Measurements from ENCODE around the gene ZCCHC14.
A peak's percentile ranks its signal among the peaks of the same experiment; 100 is the strongest.

The ZCCHC14 gene

GRCh38 chr16:87423429-87423828 lies 69.4 kb downstream of the ZCCHC14 start:
- DNase-seq, result no peak

- no peak for DNase-seq
Observed at GRCh38 chr16:87422106-87422505, 70.7 kb downstream of the ZCCHC14 start.

DNA sequence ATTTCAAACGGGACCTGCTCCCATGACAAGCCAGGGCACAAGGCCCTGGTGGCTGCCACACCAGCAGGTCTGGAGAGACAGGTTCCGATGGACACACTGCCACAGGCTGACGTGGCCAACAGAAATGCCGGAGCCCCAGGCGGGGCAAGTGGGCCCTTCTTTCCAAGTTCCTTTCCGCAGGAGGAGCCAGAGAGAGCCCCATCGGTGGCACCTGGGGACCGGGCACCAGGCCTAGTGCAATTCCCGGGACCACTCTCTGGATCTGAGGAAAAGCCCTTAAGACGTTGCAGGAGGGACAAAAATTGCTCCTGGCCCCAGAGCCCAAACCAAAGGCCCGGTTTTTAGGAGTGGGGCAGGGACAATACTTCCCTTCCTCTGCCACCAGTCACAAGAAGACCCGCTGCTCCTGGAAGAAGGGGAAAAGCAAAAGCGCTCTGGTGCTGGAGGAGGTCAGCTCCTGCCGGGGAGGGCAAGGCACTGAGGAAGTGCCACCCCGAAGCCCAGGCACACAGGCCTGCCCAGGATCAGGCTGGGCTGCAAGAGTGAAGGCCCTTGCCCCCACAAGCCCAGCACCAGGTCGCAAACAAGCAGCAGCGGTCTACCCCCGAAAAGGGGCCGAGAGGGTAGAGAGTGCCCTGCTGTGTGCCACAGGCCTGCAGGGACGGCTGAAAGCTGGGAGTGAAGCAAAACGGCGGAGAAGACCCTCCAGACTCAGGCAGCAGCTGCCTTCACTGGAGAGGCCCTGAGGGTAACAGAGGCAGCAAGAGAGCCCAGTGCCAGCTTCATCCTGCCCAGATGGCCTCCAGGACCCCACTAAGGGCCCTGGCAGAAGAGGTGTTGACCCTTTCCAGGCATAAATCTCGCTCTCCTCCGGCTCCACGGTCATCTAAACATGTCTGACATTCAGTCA lies 71.6 kb downstream of the ZCCHC14 start:
- no peak for DNase-seq

DNA sequence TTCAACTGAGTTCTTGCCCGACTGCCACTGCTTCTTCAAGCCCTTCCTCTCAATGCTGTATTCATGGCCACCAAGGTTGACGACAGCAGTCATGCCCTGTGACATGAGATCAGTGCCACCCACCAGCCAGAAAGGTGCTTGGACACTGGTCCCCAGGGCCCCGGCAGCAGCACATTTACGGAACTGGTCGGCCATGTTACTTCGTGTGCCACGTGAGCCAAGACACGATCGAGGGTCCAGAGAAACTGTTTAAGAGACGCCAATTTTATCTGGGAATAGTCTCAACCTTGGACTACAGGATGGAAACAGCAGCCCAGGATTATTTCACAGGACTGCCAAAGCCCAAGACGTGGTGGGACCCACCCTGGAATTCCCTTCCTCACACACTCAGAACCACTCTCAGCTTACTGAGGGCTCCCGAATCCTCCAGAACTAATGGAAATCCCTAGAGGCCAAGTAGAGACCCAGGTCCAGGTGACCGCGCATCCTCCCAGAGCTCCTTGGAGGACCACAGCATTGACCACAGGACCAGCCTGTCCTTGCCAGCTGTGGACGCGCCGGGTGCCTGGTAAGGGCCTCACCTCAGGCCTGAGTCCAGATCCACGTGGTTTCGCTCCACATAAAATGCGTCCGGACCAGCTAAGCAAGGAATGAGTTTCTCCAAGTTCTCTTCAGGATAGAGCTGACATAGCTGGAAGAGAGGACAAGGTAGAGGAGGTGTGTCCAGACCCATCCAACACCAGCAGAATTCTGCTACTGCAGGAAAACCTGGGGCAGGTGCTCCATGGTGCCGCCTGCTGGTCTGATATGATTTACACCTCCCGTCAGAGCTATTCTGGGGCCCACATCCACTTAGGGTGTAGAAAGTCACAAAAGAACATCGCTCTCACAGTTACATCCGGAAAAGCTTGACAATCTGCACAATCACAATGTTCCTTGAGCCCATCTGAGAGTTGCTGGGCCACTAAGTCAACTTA lies 72.5 kb downstream of the ZCCHC14 start:
- no peak for DNase-seq

DNA sequence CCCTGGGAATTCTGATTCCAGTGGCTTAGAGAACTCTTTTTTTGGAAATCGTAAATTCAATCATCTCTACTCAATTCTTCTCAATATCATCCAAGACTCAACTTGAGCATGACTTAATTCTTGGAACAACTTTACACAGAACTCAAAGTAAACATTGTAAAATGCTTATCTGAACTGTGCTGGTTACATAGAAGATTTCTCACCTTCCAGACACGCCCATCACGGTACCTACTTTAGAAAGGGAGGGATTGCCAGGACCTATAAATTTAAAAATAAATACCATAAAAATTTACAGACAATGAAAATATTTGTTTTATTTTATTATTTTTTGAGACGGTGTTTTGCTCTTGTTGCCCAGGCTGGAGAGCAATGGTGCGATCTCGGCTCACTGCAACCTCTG lies 74.2 kb downstream of the ZCCHC14 start:
- DNase-seq, result no peak

GRCh38 chr16:87418216-87418615 lies 74.6 kb downstream of the ZCCHC14 start:
- no peak for DNase-seq

DNA sequence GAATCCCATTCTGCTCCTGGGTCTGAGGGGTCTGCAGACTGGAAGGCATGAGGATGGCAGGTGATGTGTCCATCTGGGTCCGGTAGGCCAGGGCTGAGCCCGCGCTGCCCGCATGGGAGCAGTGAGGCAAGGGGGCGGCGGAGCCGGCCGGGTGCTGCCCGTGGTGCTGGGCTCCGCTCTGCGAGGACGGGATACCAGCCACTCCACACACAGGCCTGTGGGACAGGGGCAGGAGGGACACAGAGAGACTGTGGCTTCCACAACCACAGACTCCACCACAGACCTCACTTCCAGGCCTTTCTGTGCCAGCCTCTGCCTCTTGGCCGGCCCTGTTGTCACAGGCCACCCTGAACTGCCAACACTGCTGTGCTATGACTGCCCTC lies 75.3 kb downstream of the ZCCHC14 start:
- no peak for DNase-seq

- peak in 1 of 3 experiments; percentile 7 for DNase-seq
Observed at GRCh38 chr16:87416826-87417527, 75.8 kb downstream of the ZCCHC14 start.

DNA sequence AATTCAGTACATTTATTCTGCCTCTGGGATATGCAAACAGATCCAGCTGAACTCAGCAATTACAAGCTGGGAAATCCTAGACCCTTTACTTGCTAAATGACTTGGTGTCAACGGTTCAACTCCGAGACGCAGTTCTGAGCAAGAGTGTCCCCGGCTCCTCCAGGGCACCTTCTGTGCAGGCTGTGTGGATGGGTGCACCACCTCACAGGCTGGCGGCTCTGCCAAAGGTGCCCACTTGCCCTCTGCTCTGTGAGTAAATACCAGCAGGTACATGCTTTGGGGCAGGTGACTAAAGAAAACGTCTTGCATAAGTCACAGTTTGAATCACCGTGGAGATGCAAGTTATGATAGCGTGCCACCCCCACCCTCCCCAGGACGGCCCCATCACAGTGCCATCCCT lies 77.4 kb downstream of the ZCCHC14 start:
- DNase-seq, result no peak

DNA sequence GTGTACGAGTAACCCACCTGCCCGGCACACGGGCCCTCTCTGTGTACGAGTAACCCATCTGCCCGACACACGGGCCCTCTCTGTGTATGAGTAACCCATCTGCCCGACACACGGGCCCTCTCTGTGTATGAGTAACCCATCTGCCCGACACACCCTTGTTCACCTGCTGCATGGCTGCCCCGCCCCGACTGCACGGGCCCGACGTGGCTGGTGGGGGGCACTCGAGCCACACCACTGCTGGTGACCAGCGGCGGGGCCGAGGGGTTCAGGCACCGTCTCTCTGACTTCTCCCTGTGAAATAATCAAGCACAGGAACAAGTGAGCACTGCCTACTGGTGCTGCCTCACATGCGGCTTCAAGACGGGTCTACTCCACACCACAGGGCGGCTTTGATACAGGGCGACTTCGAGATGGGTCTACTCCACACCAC lies 78.6 kb downstream of the ZCCHC14 start:
- DNase-seq, result no peak

DNA sequence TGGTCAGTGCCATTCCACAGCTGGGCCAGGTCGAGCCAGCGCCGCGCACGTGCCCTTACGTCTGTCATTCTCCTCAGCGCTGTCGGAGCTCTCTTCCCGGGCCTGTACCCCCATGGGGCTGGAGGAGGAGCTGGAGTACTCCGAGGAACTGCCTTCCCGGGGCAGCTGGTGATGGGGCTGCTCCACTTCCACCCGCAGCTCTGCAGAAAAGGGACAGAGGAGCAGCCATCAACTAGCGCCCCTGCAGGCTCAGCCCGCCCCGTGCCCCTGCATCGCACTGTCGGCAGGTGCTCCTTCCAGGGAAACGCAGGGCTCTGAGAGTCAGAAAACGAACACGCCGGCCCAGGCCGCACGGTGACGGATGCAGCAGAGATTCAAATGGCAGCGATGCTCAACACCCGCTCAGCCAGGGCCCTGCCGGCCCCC lies 79.8 kb downstream of the ZCCHC14 start:
- no peak for DNase-seq

- DNase-seq, result no peak
Observed at GRCh38 chr16:87412371-87412995, 80.3 kb downstream of the ZCCHC14 start.

DNA sequence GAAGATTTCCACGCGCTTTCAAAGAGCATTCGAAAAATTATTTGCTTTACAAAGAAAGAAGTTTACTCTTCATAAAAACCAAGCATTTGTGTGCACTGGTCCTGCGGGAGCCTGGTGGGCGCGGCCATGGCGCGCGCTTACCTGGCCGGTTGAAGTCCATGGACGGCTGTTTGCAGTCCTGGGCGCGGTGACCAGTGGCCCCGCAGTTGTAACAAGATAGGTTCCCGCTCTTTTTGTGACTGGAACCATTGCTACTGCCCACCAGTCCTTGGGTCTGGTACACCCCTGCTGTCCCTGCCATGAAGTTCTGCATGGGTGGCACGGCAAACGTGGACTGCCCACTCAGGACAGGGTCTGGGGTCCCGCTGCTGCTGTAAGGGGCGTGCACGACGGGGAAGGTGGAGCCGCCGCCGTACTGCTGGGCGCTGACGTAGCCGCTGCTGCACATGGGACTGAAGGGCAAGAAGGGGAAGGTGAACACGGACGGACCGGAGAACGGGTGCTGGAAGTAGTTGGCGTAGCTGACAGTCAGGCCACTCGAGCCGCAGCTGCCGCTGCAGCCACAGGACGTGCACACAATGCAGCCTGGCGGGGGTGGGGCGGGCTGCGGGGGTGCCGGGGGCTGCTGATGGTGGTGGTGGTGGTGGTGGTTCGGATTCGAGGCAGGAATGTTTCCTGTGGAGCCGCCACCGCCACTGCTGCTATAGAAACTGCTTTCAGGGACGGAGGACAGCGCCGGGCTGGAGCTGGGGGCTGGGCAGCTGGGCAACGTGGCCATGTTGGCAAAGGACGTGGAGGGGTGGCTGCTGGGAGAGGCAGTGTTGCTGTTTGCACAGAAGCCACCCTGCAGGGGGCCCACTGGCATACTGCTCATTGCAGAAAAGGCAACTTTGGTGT lies 81.2 kb downstream of the ZCCHC14 start:
- peak in 1 of 3 experiments; percentile 6 for DNase-seq

DNA sequence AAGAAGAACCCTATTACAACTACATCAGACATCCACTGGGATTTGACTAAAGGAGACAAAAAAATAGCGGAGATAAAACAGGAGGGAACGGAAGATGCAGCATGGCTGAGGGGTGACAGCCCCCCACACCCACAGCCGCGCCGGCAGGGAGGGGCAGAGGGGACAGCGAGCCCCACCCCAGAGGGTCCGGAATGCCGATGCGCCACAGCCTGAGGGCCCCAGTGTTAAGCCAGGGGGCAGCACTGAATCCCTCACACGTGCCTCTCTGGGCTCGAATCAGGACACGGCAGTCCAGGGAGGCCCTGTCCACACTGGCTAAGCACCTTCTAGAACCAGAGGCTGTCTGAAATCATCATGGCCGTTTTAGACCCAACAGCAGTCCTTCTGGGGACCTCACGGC lies 81.9 kb downstream of the ZCCHC14 start:
- no peak for DNase-seq

- DNase-seq, result no peak
Observed at GRCh38 chr16:87410530-87410929, 82.3 kb downstream of the ZCCHC14 start.

DNA sequence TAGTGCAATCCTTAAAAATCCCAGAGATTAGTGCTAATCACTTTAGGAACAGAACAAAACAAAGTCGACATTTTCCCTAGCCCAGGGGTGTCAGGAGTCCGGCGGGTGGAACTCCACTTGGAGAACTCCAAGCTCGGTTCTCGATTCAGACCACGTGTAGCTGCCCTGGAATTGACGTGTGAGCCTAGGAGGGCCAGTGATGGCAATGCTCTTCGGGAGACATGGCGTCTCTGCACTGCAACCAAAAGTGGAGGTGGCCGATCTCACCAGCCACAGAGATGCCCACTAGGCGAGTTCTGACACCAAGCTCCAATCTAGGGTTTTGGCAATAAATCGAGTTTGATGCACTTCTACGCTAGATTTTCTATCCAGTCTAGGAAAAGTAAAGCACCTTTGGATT lies 83.0 kb downstream of the ZCCHC14 start:
- no peak for DNase-seq

- DNase-seq, result no peak
Observed at GRCh38 chr16:87409153-87409552, 83.7 kb downstream of the ZCCHC14 start.

DNA sequence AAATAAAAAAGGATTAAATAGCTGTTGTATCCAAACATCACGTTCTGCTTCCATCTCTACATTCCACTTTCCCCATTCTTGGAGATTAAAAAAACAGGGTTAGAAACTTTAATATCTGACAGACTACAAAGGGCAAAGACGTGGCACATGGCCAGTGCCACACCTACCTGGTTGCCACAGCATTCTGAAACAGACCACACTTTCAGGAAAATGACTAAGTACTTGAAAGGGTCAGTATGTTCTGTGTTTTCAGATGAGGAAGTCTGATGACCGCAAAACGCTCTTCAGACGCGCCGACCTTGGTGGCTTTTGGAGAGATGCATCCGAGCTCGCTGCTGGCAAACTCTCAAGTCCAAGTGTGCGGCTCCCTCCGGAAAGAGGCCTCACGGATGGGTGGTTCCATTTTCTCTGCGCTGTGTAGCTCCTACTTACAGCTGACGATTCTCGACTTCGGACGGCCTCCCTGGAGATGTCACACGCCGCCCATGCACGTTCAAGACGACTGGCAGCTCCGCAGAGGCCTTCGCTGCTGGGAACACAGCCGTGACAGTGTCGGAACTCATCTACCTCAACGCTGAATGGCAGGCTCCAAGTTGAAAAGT lies 85.2 kb downstream of the ZCCHC14 start:
- peak in 1 of 3 experiments; percentile 69 for DNase-seq

DNA sequence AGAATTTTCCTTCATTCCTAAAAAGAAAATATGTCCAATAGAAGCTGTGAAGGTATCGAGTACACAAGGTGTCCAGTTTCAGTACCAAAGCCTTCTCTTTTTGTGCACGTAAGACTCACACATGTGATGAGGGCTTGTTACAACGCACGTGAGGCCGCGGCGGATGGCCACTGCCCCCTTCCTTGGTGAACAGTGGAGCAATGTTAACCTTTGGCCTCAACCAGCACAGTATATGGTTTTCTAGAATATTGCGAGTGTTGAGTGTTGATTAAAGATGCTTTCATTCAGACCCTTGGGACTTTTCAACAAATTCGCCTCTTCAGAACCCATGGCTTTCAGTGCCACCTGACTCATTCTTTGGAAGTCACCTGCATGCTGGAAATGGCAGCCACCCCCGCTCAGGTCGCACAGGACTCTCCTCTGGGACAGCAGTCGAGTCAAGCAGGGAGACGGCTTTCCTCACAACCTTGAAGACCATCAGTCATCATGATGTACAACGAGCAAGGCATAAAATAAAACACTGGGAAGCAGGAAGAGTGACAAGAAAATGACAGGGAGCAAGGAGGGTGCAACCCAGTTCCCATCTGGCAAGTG lies 86.2 kb downstream of the ZCCHC14 start:
- no peak for DNase-seq
